Smooth muscle cell (in vitro differentiated cells): ENCODE results near the gene PLEKHA4. TPM values are rescaled to one million over a fixed set of nuclear protein-coding genes. Genes with fewer than 3 reads are reported as not detected.
A peak's percentile ranks its signal among the peaks of the same experiment; 100 is the strongest.

ENCODE experiments used
- DNase-seq: peaks from one replicate; lab custom pipeline; 2025; ENCODE audit not compliant: unreplicated experiment; lab: John Stamatoyannopoulos, UW
- H2AFZ ChIP-seq: fragments of 200-600 bp; sonication (generic); 2 replicates; pipeline ENCODE4 v1.6.0; 2016; ENCODE audit warnings: antibody characterized with exemption, low read depth, mild to moderate bottlenecking
- H3F3A ChIP-seq: fragments of 200-600 bp; sonication (generic); 2 replicates; pipeline ENCODE4 v1.6.0; 2017; ENCODE audit warnings: antibody characterized with exemption, low read depth
- H3K27ac ChIP-seq: fragments of 200-600 bp; sonication (generic); 2 replicates; pipeline ENCODE4 v1.5.1; 2016; ENCODE audit warnings: low read depth, mild to moderate bottlenecking
- H3K27me3 ChIP-seq: fragments of 200-600 bp; sonication (generic); 2 replicates; pipeline ENCODE4 v1.6.1; 2016; ENCODE audit warnings: low read depth, mild to moderate bottlenecking
- H3K36me3 ChIP-seq: fragments of 200-600 bp; sonication (generic); 2 replicates; pipeline ENCODE4 v1.5.1; 2016; ENCODE audit warnings: low read depth
- H3K4me1 ChIP-seq: fragments of 200-600 bp; sonication (generic); 2 replicates; pipeline ENCODE4 v1.5.1; 2016; ENCODE audit warnings: low read depth
- H3K4me2 ChIP-seq: fragments of 200-600 bp; sonication (generic); 2 replicates; pipeline ENCODE4 v1.6.0; 2016; ENCODE audit warnings: mild to moderate bottlenecking
- H3K4me3 ChIP-seq: fragments of 200-600 bp; sonication (generic); 2 replicates; pipeline ENCODE4 v1.5.1; 2016; ENCODE audit warnings: mild to moderate bottlenecking
- H3K79me2 ChIP-seq: fragments of 200-600 bp; sonication (generic); 2 replicates; pipeline ENCODE4 v1.6.0; 2016; ENCODE audit warnings: low read depth, mild to moderate bottlenecking
- H3K9ac ChIP-seq: fragments of 200-600 bp; sonication (generic); 2 replicates; pipeline ENCODE4 v1.6.0; 2016; ENCODE audit warnings: low read depth
- H3K9me3 ChIP-seq: fragments of 200-600 bp; sonication (generic); replicated peaks from 2 replicates; pipeline ENCODE4 v1.5.1; 2016; ENCODE audit warnings: low read depth
- H4K20me1 ChIP-seq: fragments of 200-600 bp; sonication (generic); 2 replicates; pipeline ENCODE4 v1.6.0; 2016; ENCODE audit warnings: low read depth
- CTCF ChIP-seq: fragments of 200-600 bp; sonication (generic); IDR thresholded peaks from 2 replicates; pipeline ENCODE4 v1.5.1; 2017; ENCODE audit warnings: borderline replicate concordance, mild to moderate bottlenecking, antibody characterized with exemption; ENCODE audit not compliant: insufficient read depth, poor library complexity, severe bottlenecking
- WGBS: methylation state at CpG from one replicate; pipeline ENCODE4 v1.1.7; 2016; ENCODE audit warnings: low lambda C conversion rate; 5-methylcytosine and 5-hydroxymethylcytosine counted together
- polyA plus RNA-seq: library from polyadenylated mRNA; unstranded; fragments of >200 nt; fragmentation: Nextera tagmentation; extraction: Ambion mirVana; gene quantifications from 2 replicates; pipeline ENCODE4 v1.2.1, GENCODE V29; 2016
- total RNA-seq: library from RNA; depleted of rRNA; stranded (reverse); fragments of >200 nt; gene quantifications from 2 replicates; pipeline ENCODE4 v1.2.3, GENCODE V29; 2014

Gene PLEKHA4
- total RNA-seq (2.6 and 4.4 TPM in 2 replicates), polyA plus RNA-seq (32.6 and 39.2 TPM in 2 replicates)

- no peak for TF ChIP-seq CTCF
- Histone ChIP-seq H2AFZ (peak within 1 kb of the TSS; percentile 77), H3K9me3 (no peaks in the 10 kb centered on the region), H3K4me1 (peaks cover 21% of the 10 kb centered on the region), H3K9ac (peak within 1 kb of the TSS; percentile 67), H3K36me3 (no peaks in the 10 kb centered on the region), H4K20me1 (peaks cover 10% of the 10 kb centered on the region), H3K79me2 (peaks cover 26% of the 10 kb centered on the region), H3K27ac (peak within 1 kb of the TSS; percentile 72), H3K27me3 (no peaks in the 10 kb centered on the region), H3K4me3 (peak within 1 kb of the TSS; percentile 39), H3K4me2 (peak within 1 kb of the TSS; percentile 83), H3F3A (peaks cover 8% of the 10 kb centered on the region)
- 45% methylated on average over 8 of the region's 11 CpGs for WGBS
- DNase-seq: no peak
These were observed at the start of gene PLEKHA4 for GRCh38 chr19:48868114-48868886. Gene PLEKHA4 (minus strand): TSS chr19:48868617. CDS start chr19:48867620, 997 bp downstream.

GRCh38 chr19:48918071-48918470, 49.7 kb upstream of the PLEKHA4 start:
- no peak for TF ChIP-seq CTCF
- no peak for DNase-seq
- peaks cover 9% of the 10 kb centered on the region for H3K36me3 ChIP-seq

GRCh38 chr19:48915757-48916156, 47.3 kb upstream of the PLEKHA4 start:
- Histone ChIP-seq H3K9ac (no peak overlapping the region), H3K27ac (no peak overlapping the region), H3K9me3 (no peaks in the 10 kb centered on the region), H3K36me3 (peaks cover 13% of the 10 kb centered on the region), H2AFZ (no peak overlapping the region), H3F3A (no peaks in the 10 kb centered on the region), H3K4me1 (no peaks in the 10 kb centered on the region), H3K79me2 (no peaks in the 10 kb centered on the region), H3K4me3 (no peak overlapping the region), H3K27me3 (no peaks in the 10 kb centered on the region), H3K4me2 (no peak overlapping the region), H4K20me1 (no peaks in the 10 kb centered on the region)
- no peak for TF ChIP-seq CTCF
- DNase-seq: no peak
- WGBS: 90% methylated on average over 8 of the region's 8 CpGs

More at GRCh38 chr19:48918071-48918470, 49.7 kb upstream of the PLEKHA4 start:
- no peak overlapping the region for H3K4me2 ChIP-seq
- no peaks in the 10 kb centered on the region for H3K9me3 ChIP-seq
- WGBS: 95% methylated on average over 6 of the region's 6 CpGs
- no peaks in the 10 kb centered on the region for H4K20me1 ChIP-seq
- H3K9ac ChIP-seq: no peak overlapping the region
- no peaks in the 10 kb centered on the region for H3K79me2 ChIP-seq
- no peak overlapping the region for H2AFZ ChIP-seq
- no peak overlapping the region for H3K4me3 ChIP-seq
- H3K4me1 ChIP-seq: no peaks in the 10 kb centered on the region
- H3K27ac ChIP-seq: no peak overlapping the region
- no peaks in the 10 kb centered on the region for H3F3A ChIP-seq
- no peaks in the 10 kb centered on the region for H3K27me3 ChIP-seq
